Vagina (tissue), 2 donors: ENCODE measurements around the gene CP. TPM values are rescaled to one million over a fixed set of nuclear protein-coding genes. Genes with fewer than 3 reads are reported as not detected.

Source experiments
- DNase-seq, 2 donors: peaks; one replicate each; pipeline ENCODE4 v3.0.0-alpha.2; 2017; ENCODE audit errors: extremely low spot score in 2 of 2
- H3K27ac ChIP-seq: fragments of 200-600 bp; sonication (generic); one replicate; pipeline ENCODE4 v1.5.1; 2019
- H3K27me3 ChIP-seq: fragments of 200-600 bp; sonication (generic); one replicate; pipeline ENCODE4 v1.5.1; 2019
- H3K36me3 ChIP-seq, 2 donors: fragments of 200-600 bp; sonication (generic); one replicate each; pipeline ENCODE4 v1.5.1; 2017 to 2019
- H3K4me1 ChIP-seq: fragments of 200-600 bp; sonication (generic); one replicate; pipeline ENCODE4 v1.5.1; 2019
- H3K4me3 ChIP-seq, 2 donors: fragments of 200-600 bp; sonication (generic); 1 replicate in 1 of 2; 2 replicates in 1 of 2; pipeline ENCODE4 v1.5.1; 2016 to 2019
- H3K9me3 ChIP-seq: fragments of 200-600 bp; sonication (generic); one replicate; pipeline ENCODE4 v1.5.1; 2019
- CTCF ChIP-seq, 3 experiments: fragments of 450-650 bp in 2 of 3; fragments of 200-600 bp in 1 of 3; sonication (generic) in 1 of 3; IDR thresholded peaks; one replicate each; pipeline ENCODE4 v1.5.1; 2017 to 2019; ENCODE audit warnings: antibody characterized with exemption in 3 of 3, mild to moderate bottlenecking in 2 of 3, moderate library complexity in 2 of 3
- POLR2A ChIP-seq, 2 donors: fragments of 450-650 bp; IDR thresholded peaks; one replicate each; pipeline ENCODE4 v1.6.1; 2017; ENCODE audit warnings: antibody characterized with exemption in 2 of 2, mild to moderate bottlenecking in 2 of 2, moderate library complexity in 2 of 2
- POLR2AphosphoS5 ChIP-seq, 2 donors: sonication (generic); formaldehyde crosslinking; IDR thresholded peaks; one replicate each; pipeline ENCODE4 v1.9.0; 2017; ENCODE audit warnings: antibody characterized with exemption in 2 of 2, mild to moderate bottlenecking in 2 of 2, low read depth in 1 of 2; ENCODE audit not compliant: insufficient read depth in 1 of 2
- intact Hi-C: fragments of 100-400 bp; cut with DNase I; formaldehyde crosslinking; loops from one replicate; pipeline ENCODE4 v1.15.1; 2023
- total RNA-seq: library from RNA; depleted of rRNA; stranded (reverse); fragments of >200 nt; gene quantifications from one replicate; pipeline ENCODE4 v1.2.3, GENCODE V29; 2016

Gene CP
- total RNA-seq, 1 donor from 2014 or later: 26.3 TPM

- Histone ChIP-seq H3K9me3 (no peaks in the 10 kb centered on the region), H3K27ac (no peak overlapping the region), H3K4me1 (no peaks in the 10 kb centered on the region), H3K4me3 (no peak overlapping the region), H3K27me3 (no peaks in the 10 kb centered on the region), H3K36me3 (peaks cover 0 to 17% of the 10 kb centered on the region in 2 donors)
- TF ChIP-seq POLR2A (IDR thresholded peaks at IDR 0.05): no peak
- no peak for TF ChIP-seq CTCF (IDR thresholded peaks at IDR 0.05)
- TF ChIP-seq POLR2AphosphoS5 (IDR thresholded peaks at IDR 0.05; ENCODE audit: insufficient read depth in 1 of 2, low read depth in 1 of 2): no peak
- intact Hi-C loops: no loop called here
- no peak for DNase-seq
These were observed 69.8 kb downstream of the CP start for GRCh38 chr3:149151843-149152242.

- Histone ChIP-seq H3K36me3 (peaks cover 0 to 17% of the 10 kb centered on the region in 2 donors), H3K4me1 (no peaks in the 10 kb centered on the region), H3K9me3 (no peaks in the 10 kb centered on the region), H3K4me3 (no peak overlapping the region), H3K27ac (no peak overlapping the region), H3K27me3 (no peaks in the 10 kb centered on the region)
- DNase-seq: no peak
- TF ChIP-seq POLR2AphosphoS5 (IDR thresholded peaks at IDR 0.05; ENCODE audit: insufficient read depth in 1 of 2, low read depth in 1 of 2) (no peak), POLR2A (IDR thresholded peaks at IDR 0.05) (no peak), CTCF (IDR thresholded peaks at IDR 0.05) (no peak)
- intact Hi-C loops: no loop called here
These were observed 71.2 kb downstream of the CP start for GRCh38 chr3:149150436-149150835.

- no peaks in the 10 kb centered on the region for H3K9me3 ChIP-seq
- DNase-seq: no peak
- no peak overlapping the region for H3K4me3 ChIP-seq
- H3K27ac ChIP-seq: no peak overlapping the region
- no peak for TF ChIP-seq POLR2AphosphoS5 (IDR thresholded peaks at IDR 0.05; ENCODE audit: insufficient read depth in 1 of 2, low read depth in 1 of 2)
- TF ChIP-seq POLR2A (IDR thresholded peaks at IDR 0.05): no peak
- no peak for TF ChIP-seq CTCF (IDR thresholded peaks at IDR 0.05)
- H3K36me3 ChIP-seq: peaks cover 0 to 17% of the 10 kb centered on the region in 2 donors
- H3K27me3 ChIP-seq: no peaks in the 10 kb centered on the region
- intact Hi-C loops: no loop called here
- H3K4me1 ChIP-seq: no peaks in the 10 kb centered on the region
These were observed 75.7 kb downstream of the CP start for GRCh38 chr3:149145974-149146373.

- no peak overlapping the region for H3K4me3 ChIP-seq
- TF ChIP-seq CTCF (IDR thresholded peaks at IDR 0.05) (no peak), POLR2AphosphoS5 (IDR thresholded peaks at IDR 0.05; ENCODE audit: insufficient read depth in 1 of 2, low read depth in 1 of 2) (no peak), POLR2A (IDR thresholded peaks at IDR 0.05) (no peak)
- H3K9me3 ChIP-seq: no peaks in the 10 kb centered on the region
- DNase-seq: no peak
- intact Hi-C loops: no loop called here
- peaks cover 0 to 17% of the 10 kb centered on the region in 2 donors for H3K36me3 ChIP-seq
- H3K27ac ChIP-seq: no peak overlapping the region
- H3K27me3 ChIP-seq: no peaks in the 10 kb centered on the region
- H3K4me1 ChIP-seq: no peaks in the 10 kb centered on the region
These were observed 76.3 kb downstream of the CP start for GRCh38 chr3:149145356-149145755.

- H3K36me3 ChIP-seq: peaks cover 0 to 12% of the 10 kb centered on the region in 2 donors
- intact Hi-C loops: no loop called here
- TF ChIP-seq POLR2AphosphoS5 (IDR thresholded peaks at IDR 0.05; ENCODE audit: insufficient read depth in 1 of 2, low read depth in 1 of 2) (no peak), POLR2A (IDR thresholded peaks at IDR 0.05) (no peak), CTCF (IDR thresholded peaks at IDR 0.05) (no peak)
- no peaks in the 10 kb centered on the region for H3K9me3 ChIP-seq
- DNase-seq: no peak
- H3K4me1 ChIP-seq: no peaks in the 10 kb centered on the region
- no peaks in the 10 kb centered on the region for H3K27me3 ChIP-seq
- H3K27ac ChIP-seq: no peak overlapping the region
- H3K4me3 ChIP-seq: no peak overlapping the region
These were observed 78.9 kb downstream of the CP start for GRCh38 chr3:149142682-149143081.
